Colonic mucosa (tissue), 4 donors: Measurements from ENCODE around the gene SUSD1. TPM values are rescaled to one million over a fixed set of nuclear protein-coding genes. Genes with fewer than 3 reads are reported as not detected.
A peak's percentile ranks its signal among the peaks of the same experiment; 100 is the strongest.

Experiments
- DNase-seq: peaks from one replicate; pipeline ENCODE4 v3.0.0-alpha.2; 2020
- H3K27ac ChIP-seq: fragments of 200-600 bp; one replicate; pipeline ENCODE4 v1.8.0; 2021
- H3K27me3 ChIP-seq: fragments of 200-600 bp; one replicate; pipeline ENCODE4 v1.8.0; 2021
- H3K36me3 ChIP-seq: fragments of 200-600 bp; one replicate; pipeline ENCODE4 v1.8.0; 2021
- H3K4me1 ChIP-seq: fragments of 200-600 bp; one replicate; pipeline ENCODE4 v1.8.0; 2021; ENCODE audit warnings: mild to moderate bottlenecking
- H3K4me3 ChIP-seq: fragments of 200-600 bp; one replicate; pipeline ENCODE4 v1.8.0; 2021
- H3K9ac ChIP-seq, 2 donors: one replicate each; pipeline ENCODE4 v1.7.0; 2013; ENCODE audit warnings: control low read depth in 2 of 2, low read depth in 2 of 2, low read length in 2 of 2
- H3K9me3 ChIP-seq: fragments of 200-600 bp; one replicate; pipeline ENCODE4 v1.8.0; 2021
- CTCF ChIP-seq: fragments of 200-600 bp; IDR thresholded peaks from one replicate; pipeline ENCODE4 v1.8.0; 2022; ENCODE audit warnings: antibody characterized with exemption, mild to moderate bottlenecking
- intact Hi-C: fragments of 100-400 bp; cut with DNase I; formaldehyde crosslinking; loops from one replicate; pipeline ENCODE4 v1.14.1; 2022
- total RNA-seq, 2 donors: library from RNA; stranded (reverse); fragmentation: NEBNext Ultra II Directional in 1 of 2; extraction: Animal tissue kit (Norgen Biotek cat#: 25700) in 1 of 2; gene quantifications; one replicate each; pipeline ENCODE4 v1.2.1, GENCODE V29; 2021
- donor health status: healthy.
- donor health status: DM: no; HTN: no; CAD: no.
- donor health status: DM: no; HTN: no; CAD: no.

Gene SUSD1
- total RNA-seq, 2 donors from 2014 or later = 23.3 to 25.1 TPM

- H3K36me3 ChIP-seq = no peaks in the 10 kb centered on the region
- H3K27me3 ChIP-seq = no peaks in the 10 kb centered on the region
- H3K4me3 ChIP-seq = no peak overlapping the region
- H3K4me1 ChIP-seq = no peaks in the 10 kb centered on the region
- H3K27ac ChIP-seq = no peak overlapping the region
- TF ChIP-seq CTCF = no peak
- H3K9me3 ChIP-seq = no peaks in the 10 kb centered on the region
- intact Hi-C loops = no loop called here
- peak; percentile 18 for DNase-seq
- no peak overlapping the region for H3K9ac ChIP-seq
Measured at GRCh38 chr9:112037281-112038016, 137.6 kb downstream of the SUSD1 start.

GRCh38 chr9:112035166-112035826 is 139.8 kb downstream of the SUSD1 start:
- no peak overlapping the region for H3K9ac ChIP-seq

GRCh38 chr9:112034216-112034611 is 140.9 kb downstream of the SUSD1 start:
- Histone ChIP-seq H3K9ac (no peak overlapping the region), H3K4me3 (no peak overlapping the region), H3K27ac (no peak overlapping the region), H3K4me1 (peaks cover 4% of the 10 kb centered on the region), H3K36me3 (no peaks in the 10 kb centered on the region), H3K9me3 (no peaks in the 10 kb centered on the region), H3K27me3 (no peaks in the 10 kb centered on the region)
- intact Hi-C loops = no loop called here
- no peak for TF ChIP-seq CTCF
- peak; percentile 16 for DNase-seq

More at GRCh38 chr9:112035166-112035826, 139.8 kb downstream of the SUSD1 start:
- Histone ChIP-seq H3K4me3 (no peak overlapping the region), H3K27me3 (no peaks in the 10 kb centered on the region), H3K36me3 (no peaks in the 10 kb centered on the region), H3K27ac (no peak overlapping the region), H3K9me3 (no peaks in the 10 kb centered on the region), H3K4me1 (peaks cover 2% of the 10 kb centered on the region)
- intact Hi-C loops = no loop called here
- no peak for TF ChIP-seq CTCF
- no peak for DNase-seq

- TF ChIP-seq CTCF = no peak
- no peak for DNase-seq
- Histone ChIP-seq H3K4me1 (peaks cover 4% of the 10 kb centered on the region), H3K9ac (no peak overlapping the region), H3K4me3 (no peak overlapping the region), H3K36me3 (no peaks in the 10 kb centered on the region), H3K27me3 (no peaks in the 10 kb centered on the region), H3K9me3 (no peaks in the 10 kb centered on the region), H3K27ac (no peak overlapping the region)
- intact Hi-C loops = no loop called here
Measured at GRCh38 chr9:112033237-112034215, 141.6 kb downstream of the SUSD1 start.

- no peak for TF ChIP-seq CTCF
- Histone ChIP-seq H3K27me3 (no peaks in the 10 kb centered on the region), H3K36me3 (no peaks in the 10 kb centered on the region), H3K9me3 (no peaks in the 10 kb centered on the region), H3K4me1 (peaks cover 4% of the 10 kb centered on the region), H3K27ac (no peak overlapping the region), H3K9ac (no peak overlapping the region), H3K4me3 (no peak overlapping the region)
- DNase-seq = no peak
- intact Hi-C loops = no loop called here
Measured at GRCh38 chr9:112032743-112033142, 142.4 kb downstream of the SUSD1 start.
